Measurements from ENCODE around the gene OR1E2. TPM values are rescaled to one million over a fixed set of nuclear protein-coding genes. Genes with fewer than 3 reads are reported as not detected.

The OR1E2 gene
- total and polyA plus RNA-seq, 2 donors from 2014 or later = not detected

DNA sequence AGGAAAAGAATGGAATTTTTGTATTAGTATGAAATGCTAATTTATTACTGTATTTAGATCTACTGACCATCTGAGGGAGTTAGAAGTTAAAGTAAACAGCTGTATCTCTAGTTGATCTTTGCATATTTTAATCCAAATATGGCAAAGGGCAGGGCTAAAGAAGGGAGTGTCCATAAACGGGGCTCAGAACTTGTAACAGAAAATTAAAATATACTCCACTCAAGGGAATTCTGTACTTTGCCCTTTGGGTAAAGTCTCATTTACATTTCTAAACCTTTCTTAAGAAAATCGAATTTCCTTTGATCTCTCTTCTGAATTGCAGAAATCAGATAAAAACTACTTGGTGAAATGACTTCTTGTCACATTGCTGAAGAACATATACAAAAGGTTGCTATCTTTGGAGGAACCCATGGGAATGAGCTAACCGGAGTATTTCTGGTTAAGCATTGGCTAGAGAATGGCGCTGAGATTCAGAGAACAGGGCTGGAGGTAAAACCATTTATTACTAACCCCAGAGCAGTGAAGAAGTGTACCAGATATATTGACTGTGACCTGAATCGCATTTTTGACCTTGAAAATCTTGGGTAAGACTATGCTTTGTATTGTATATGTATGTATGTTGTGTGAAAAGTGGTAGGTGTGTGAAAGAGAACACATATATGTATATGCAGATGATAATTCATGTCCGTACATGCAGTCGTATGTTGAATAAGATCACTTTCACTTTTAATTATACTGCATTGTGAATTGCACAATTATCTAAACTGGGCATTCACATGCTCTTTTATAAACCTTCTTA is 42.4 kb upstream of the OR1E2 start, which contains the start of gene ASPA:
ASPA (plus strand) TSS at position 186 of the 799 bp plus-strand sequence; CDS start at position 349, 163 bp downstream.
- peak within 1 kb of the TSS; percentile 70 to 92 (median 84) for H3K4me3 ChIP-seq (ENCODE audit: low read length in 3 of 3)
- FAIRE-seq = peak; percentile 86

GRCh38 chr17:3475251-3475685 is 41.6 kb upstream of the OR1E2 start:
- Histone ChIP-seq H3K9ac (ENCODE audit: low read length in 3 of 3) (peak overlapping the region in 1 of 3 donors; percentile 72), H3K27ac (ENCODE audit: low read depth in 2 of 2, low read length in 2 of 2) (peak overlapping the region; percentile 45 to 83), H3K27me3 (ENCODE audit: control insufficient read depth, insufficient read depth, low read length) (no peaks in the 10 kb centered on the region), H3K4me1 (ENCODE audit: control insufficient read depth in 2 of 3, insufficient read depth in 2 of 3, low read depth in 1 of 3, low read length in 3 of 3) (peaks cover 4 to 9% (median 7%) of the 10 kb centered on the region in 3 donors), H3K9me3 (ENCODE audit: control insufficient read depth in 2 of 3, insufficient read depth in 1 of 3, low read length in 3 of 3) (no peaks in the 10 kb centered on the region), H3K4me3 (ENCODE audit: low read length in 3 of 3) (peak overlapping the region in 1 of 3 donors; percentile 92), H3K36me3 (ENCODE audit: control insufficient read depth in 2 of 3, insufficient read depth in 3 of 3, low read length in 3 of 3) (no peaks in the 10 kb centered on the region)
- TF ChIP-seq, protein P1, sequence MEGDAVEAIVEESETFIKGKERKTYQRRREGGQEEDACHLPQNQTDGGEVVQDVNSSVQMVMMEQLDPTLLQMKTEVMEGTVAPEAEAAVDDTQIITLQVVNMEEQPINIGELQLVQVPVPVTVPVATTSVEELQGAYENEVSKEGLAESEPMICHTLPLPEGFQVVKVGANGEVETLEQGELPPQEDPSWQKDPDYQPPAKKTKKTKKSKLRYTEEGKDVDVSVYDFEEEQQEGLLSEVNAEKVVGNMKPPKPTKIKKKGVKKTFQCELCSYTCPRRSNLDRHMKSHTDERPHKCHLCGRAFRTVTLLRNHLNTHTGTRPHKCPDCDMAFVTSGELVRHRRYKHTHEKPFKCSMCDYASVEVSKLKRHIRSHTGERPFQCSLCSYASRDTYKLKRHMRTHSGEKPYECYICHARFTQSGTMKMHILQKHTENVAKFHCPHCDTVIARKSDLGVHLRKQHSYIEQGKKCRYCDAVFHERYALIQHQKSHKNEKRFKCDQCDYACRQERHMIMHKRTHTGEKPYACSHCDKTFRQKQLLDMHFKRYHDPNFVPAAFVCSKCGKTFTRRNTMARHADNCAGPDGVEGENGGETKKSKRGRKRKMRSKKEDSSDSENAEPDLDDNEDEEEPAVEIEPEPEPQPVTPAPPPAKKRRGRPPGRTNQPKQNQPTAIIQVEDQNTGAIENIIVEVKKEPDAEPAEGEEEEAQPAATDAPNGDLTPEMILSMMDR (IDR thresholded peaks at IDR 0.05; ENCODE audit: borderline replicate concordance, extremely low read depth, insufficient read depth) = no peak
- DNase-seq (peak in 2 of 5 donors; percentile 3 to 9), FAIRE-seq (no peak)
- intact Hi-C loops (cut with DNase I) = no loop called here

More for the DNA sequence above, 42.4 kb upstream of the OR1E2 start, which contains the start of gene ASPA:
- intact Hi-C loops (cut with DNase I) = no loop called here
- Histone ChIP-seq H3K27ac (ENCODE audit: low read depth in 2 of 2, low read length in 2 of 2) (peak within 1 kb of the TSS; percentile 45 to 83), H3K9me3 (ENCODE audit: control insufficient read depth in 2 of 3, insufficient read depth in 1 of 3, low read length in 3 of 3) (no peaks in the 10 kb centered on the region), H3K36me3 (ENCODE audit: control insufficient read depth in 2 of 3, insufficient read depth in 3 of 3, low read length in 3 of 3) (no peaks in the 10 kb centered on the region), H3K4me1 (ENCODE audit: control insufficient read depth in 2 of 3, insufficient read depth in 2 of 3, low read depth in 1 of 3, low read length in 3 of 3) (peaks cover 4 to 9% (median 7%) of the 10 kb centered on the region in 3 donors), H3K9ac (ENCODE audit: low read length in 3 of 3) (peak within 1 kb of the TSS; percentile 58 to 72 (median 61)), H3K27me3 (ENCODE audit: control insufficient read depth, insufficient read depth, low read length) (no peaks in the 10 kb centered on the region)
- TF ChIP-seq, protein P1 (IDR thresholded peaks at IDR 0.05; ENCODE audit: borderline replicate concordance, extremely low read depth, insufficient read depth) = no peak
- peak in 2 of 5 donors; percentile 39 to 61 for DNase-seq

- Histone ChIP-seq H3K9me3 (ENCODE audit: control insufficient read depth in 2 of 3, insufficient read depth in 1 of 3, low read length in 3 of 3) (no peaks in the 10 kb centered on the region), H3K27ac (ENCODE audit: low read depth in 2 of 2, low read length in 2 of 2) (peak overlapping the region; percentile 52 to 76), H3K4me1 (ENCODE audit: control insufficient read depth in 2 of 3, insufficient read depth in 2 of 3, low read depth in 1 of 3, low read length in 3 of 3) (peaks cover 4 to 9% (median 7%) of the 10 kb centered on the region in 3 donors), H3K4me3 (ENCODE audit: low read length in 3 of 3) (peak overlapping the region in 2 of 3 donors; percentile 7 to 9), H3K36me3 (ENCODE audit: control insufficient read depth in 2 of 3, insufficient read depth in 3 of 3, low read length in 3 of 3) (no peaks in the 10 kb centered on the region), H3K27me3 (ENCODE audit: control insufficient read depth, insufficient read depth, low read length) (no peaks in the 10 kb centered on the region), H3K9ac (ENCODE audit: low read length in 3 of 3) (peak overlapping the region in 1 of 3 donors; percentile 11)
- TF ChIP-seq, protein P1 (IDR thresholded peaks at IDR 0.05; ENCODE audit: borderline replicate concordance, extremely low read depth, insufficient read depth) = no peak
- intact Hi-C loops (cut with DNase I) = no loop called here
- DNase-seq (peak in 2 of 5 donors; percentile 58 to 70), FAIRE-seq (peak; percentile 95)
Measured at GRCh38 chr17:3474212-3474611, 40.6 kb upstream of the OR1E2 start.
